ENCODE measurements around the gene INHBC.
A peak's percentile ranks its signal among the peaks of the same experiment; 100 is the strongest.

INHBC gene

GRCh38 chr12:57469296-57470164 lies 34.9 kb downstream of the INHBC start:
- DNase-seq: no peak

- DNase-seq: no peak
Measured at GRCh38 chr12:57470286-57470969, 35.8 kb downstream of the INHBC start.

GRCh38 chr12:57470970-57471656 lies 36.5 kb downstream of the INHBC start:
- DNase-seq: no peak

GRCh38 chr12:57471661-57472060 lies 37.1 kb downstream of the INHBC start:
- no peak for DNase-seq

- DNase-seq: no peak
Measured at GRCh38 chr12:57472391-57472790, 37.8 kb downstream of the INHBC start.

- no peak for DNase-seq
Measured at GRCh38 chr12:57473392-57473791, 38.8 kb downstream of the INHBC start.

GRCh38 chr12:57473886-57474285 lies 39.3 kb downstream of the INHBC start:
- DNase-seq: no peak

GRCh38 chr12:57474430-57474829 lies 39.8 kb downstream of the INHBC start:
- DNase-seq: no peak

GRCh38 chr12:57474862-57475261 lies 40.3 kb downstream of the INHBC start:
- no peak for DNase-seq

- DNase-seq: no peak
Measured at GRCh38 chr12:57475271-57476161, 40.9 kb downstream of the INHBC start.

- DNase-seq: peak; percentile 41
Measured at GRCh38 chr12:57476162-57476992, 41.8 kb downstream of the INHBC start.

GRCh38 chr12:57476993-57477709 lies 42.6 kb downstream of the INHBC start:
- DNase-seq: no peak

GRCh38 chr12:57477710-57478681 lies 43.4 kb downstream of the INHBC start:
- peak; percentile 14 for DNase-seq

- DNase-seq: no peak
Measured at GRCh38 chr12:57479043-57479375, 44.4 kb downstream of the INHBC start.

GRCh38 chr12:57479376-57480115 lies 45.0 kb downstream of the INHBC start, which contains the start of gene ARHGAP9:
Gene ARHGAP9 (minus strand): TSS chr12:57479866. CDS start chr12:57479406, 460 bp downstream.
- peak; percentile 11 for DNase-seq

GRCh38 chr12:57481671-57482070 lies 47.1 kb downstream of the INHBC start:
- no peak for DNase-seq

- DNase-seq: no peak
Measured at GRCh38 chr12:57483466-57483865, 48.9 kb downstream of the INHBC start.

- DNase-seq: no peak
Measured at GRCh38 chr12:57485695-57486094, 51.1 kb downstream of the INHBC start.

GRCh38 chr12:57487055-57487596 lies 52.5 kb downstream of the INHBC start:
- DNase-seq: no peak
